Parathyroid adenoma (tissue), 2 donors: Measurements from ENCODE around the gene C6orf132.

Experiments used
- H2AFZ ChIP-seq: fragments of 300-600 bp; sonication (generic); one replicate; pipeline ENCODE4 v1.7.0; 2017; ENCODE audit warnings: antibody characterized with exemption, mild to moderate bottlenecking
- H3K27ac ChIP-seq: fragments of 300-600 bp; sonication (generic); one replicate; pipeline ENCODE4 v1.7.0; 2017
- H3K27me3 ChIP-seq: fragments of 300-600 bp; sonication (generic); one replicate; pipeline ENCODE4 v1.7.0; 2017; ENCODE audit warnings: low read length; ENCODE audit not compliant: control insufficient read depth, insufficient read depth
- H3K36me3 ChIP-seq: fragments of 300-600 bp; sonication (generic); one replicate; pipeline ENCODE4 v1.7.0; 2017; ENCODE audit warnings: low read length; ENCODE audit not compliant: control insufficient read depth, insufficient read depth
- H3K4me1 ChIP-seq: fragments of 300-600 bp; sonication (generic); one replicate; pipeline ENCODE4 v1.7.0; 2017; ENCODE audit warnings: control low read depth
- H3K4me2 ChIP-seq: fragments of 300-600 bp; sonication (generic); one replicate; pipeline ENCODE4 v1.7.0; 2017; ENCODE audit warnings: low read length
- H3K4me3 ChIP-seq: fragments of 300-600 bp; sonication (generic); one replicate; pipeline ENCODE4 v1.7.0; 2017; ENCODE audit warnings: low read depth, low read length
- H3K79me2 ChIP-seq: fragments of 300-600 bp; sonication (generic); one replicate; pipeline ENCODE4 v1.7.0; 2017; ENCODE audit warnings: control low read depth
- H3K9ac ChIP-seq: fragments of 300-600 bp; sonication (generic); one replicate; pipeline ENCODE4 v1.7.0; 2017; ENCODE audit warnings: mild to moderate bottlenecking
- H3K9me3 ChIP-seq: fragments of 300-600 bp; sonication (generic); one replicate; pipeline ENCODE4 v1.7.0; 2017; ENCODE audit warnings: low read length; ENCODE audit not compliant: control insufficient read depth
- TF ChIP-seq, protein P1 (sequence below): fragments of 300-600 bp; sonication (generic); IDR thresholded peaks from one replicate; pipeline ENCODE4 v1.7.0; 2017; ENCODE audit warnings: antibody characterized with exemption, mild to moderate bottlenecking
- donor health status: primary hyperparathyroidism.

Gene C6orf132

DNA sequence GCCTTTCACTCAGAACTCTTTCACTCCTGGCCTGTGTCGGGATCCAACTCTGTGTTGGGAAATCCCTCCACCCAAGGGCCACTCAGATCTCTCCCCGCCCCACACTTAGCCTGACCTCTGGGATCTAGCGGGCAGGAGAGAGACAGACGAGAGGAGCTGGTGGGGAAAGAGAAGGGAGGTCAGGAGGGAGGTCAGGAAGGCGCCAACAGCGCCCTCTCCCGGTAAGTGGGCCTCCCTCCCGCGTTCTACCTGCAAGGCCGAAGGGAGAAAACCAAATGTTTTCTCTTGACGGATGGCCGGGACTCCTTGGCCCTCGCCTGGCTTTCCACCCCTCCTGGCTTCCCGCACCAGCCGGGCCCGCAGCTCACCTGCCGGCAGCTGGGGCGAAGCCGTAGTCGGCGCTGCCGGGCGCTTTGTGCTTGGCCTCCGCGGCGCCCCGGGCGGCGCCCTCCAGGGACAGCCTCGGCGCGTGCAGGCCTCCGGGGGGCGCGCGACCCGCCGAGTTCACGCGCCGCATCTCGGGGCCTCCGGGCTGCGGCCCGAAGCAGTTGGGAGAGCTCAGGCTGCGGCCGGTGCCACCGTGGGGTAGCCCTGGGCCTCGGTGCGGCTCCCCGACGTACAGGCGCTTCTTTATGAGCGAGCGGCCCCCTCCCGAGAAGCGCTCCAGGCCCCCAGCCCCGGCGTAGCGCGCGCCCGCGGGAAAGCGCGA, 38.2 kb downstream of the C6orf132 start:
- Histone ChIP-seq H3K4me1 (peaks cover 3% of the 10 kb centered on the region), H3K27me3 (no peaks in the 10 kb centered on the region), H3K9ac (no peak overlapping the region), H3K4me3 (no peak overlapping the region), H3K4me2 (no peak overlapping the region), H3K36me3 (no peaks in the 10 kb centered on the region), H3K9me3 (no peaks in the 10 kb centered on the region), H3K27ac (no peak overlapping the region), H3K79me2 (no peaks in the 10 kb centered on the region), H2AFZ (no peak overlapping the region)
- TF ChIP-seq, protein P1, sequence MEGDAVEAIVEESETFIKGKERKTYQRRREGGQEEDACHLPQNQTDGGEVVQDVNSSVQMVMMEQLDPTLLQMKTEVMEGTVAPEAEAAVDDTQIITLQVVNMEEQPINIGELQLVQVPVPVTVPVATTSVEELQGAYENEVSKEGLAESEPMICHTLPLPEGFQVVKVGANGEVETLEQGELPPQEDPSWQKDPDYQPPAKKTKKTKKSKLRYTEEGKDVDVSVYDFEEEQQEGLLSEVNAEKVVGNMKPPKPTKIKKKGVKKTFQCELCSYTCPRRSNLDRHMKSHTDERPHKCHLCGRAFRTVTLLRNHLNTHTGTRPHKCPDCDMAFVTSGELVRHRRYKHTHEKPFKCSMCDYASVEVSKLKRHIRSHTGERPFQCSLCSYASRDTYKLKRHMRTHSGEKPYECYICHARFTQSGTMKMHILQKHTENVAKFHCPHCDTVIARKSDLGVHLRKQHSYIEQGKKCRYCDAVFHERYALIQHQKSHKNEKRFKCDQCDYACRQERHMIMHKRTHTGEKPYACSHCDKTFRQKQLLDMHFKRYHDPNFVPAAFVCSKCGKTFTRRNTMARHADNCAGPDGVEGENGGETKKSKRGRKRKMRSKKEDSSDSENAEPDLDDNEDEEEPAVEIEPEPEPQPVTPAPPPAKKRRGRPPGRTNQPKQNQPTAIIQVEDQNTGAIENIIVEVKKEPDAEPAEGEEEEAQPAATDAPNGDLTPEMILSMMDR = no peak

DNA sequence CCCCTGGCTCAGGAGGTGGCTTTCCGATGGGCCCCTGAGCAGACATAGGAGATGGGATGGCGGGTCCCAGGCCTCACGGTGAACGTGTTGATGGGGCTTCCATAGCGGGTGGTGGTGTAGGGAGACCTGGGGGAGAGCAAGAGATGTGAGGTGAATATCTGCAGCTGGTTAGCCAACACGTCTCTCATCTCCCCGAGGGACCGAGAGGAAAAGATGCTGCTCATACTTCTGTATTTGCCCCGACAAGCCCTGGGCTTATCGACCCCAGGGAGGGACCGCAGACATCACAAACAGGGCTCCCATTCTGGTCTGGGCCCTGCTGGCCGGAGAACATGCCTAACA, 38.7 kb downstream of the C6orf132 start:
- no peaks in the 10 kb centered on the region for H3K9me3 ChIP-seq
- peaks cover 4% of the 10 kb centered on the region for H3K4me1 ChIP-seq
- no peak overlapping the region for H2AFZ ChIP-seq
- no peaks in the 10 kb centered on the region for H3K36me3 ChIP-seq
- H3K9ac ChIP-seq = no peak overlapping the region
- no peak overlapping the region for H3K27ac ChIP-seq
- H3K79me2 ChIP-seq = no peaks in the 10 kb centered on the region
- H3K4me3 ChIP-seq = no peak overlapping the region
- H3K4me2 ChIP-seq = no peak overlapping the region
- TF ChIP-seq, protein P1 = no peak
- no peaks in the 10 kb centered on the region for H3K27me3 ChIP-seq

DNA sequence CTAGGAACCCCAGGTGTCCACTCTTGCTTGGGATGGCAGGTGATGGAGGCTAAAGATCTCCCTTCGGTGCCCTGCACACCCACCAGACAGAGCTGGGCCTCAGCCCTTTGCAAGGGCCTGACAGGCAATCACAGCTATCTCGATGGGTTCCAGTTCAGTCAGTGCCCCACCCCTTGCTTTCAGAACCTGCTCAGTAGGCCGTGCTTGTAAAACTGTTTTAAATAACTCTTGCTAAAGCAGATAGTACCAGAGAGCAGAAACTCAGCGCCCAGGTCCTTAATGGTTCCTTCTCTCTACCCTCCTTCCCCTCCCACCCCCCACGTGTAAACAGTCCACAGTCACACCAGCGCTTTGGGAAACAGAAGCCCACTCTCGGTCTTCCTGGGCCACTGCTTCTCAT, 39.2 kb downstream of the C6orf132 start:
- H3K36me3 ChIP-seq = no peaks in the 10 kb centered on the region
- H3K79me2 ChIP-seq = no peaks in the 10 kb centered on the region
- H3K9ac ChIP-seq = no peak overlapping the region
- TF ChIP-seq, protein P1 = no peak
- H3K4me2 ChIP-seq = no peak overlapping the region
- no peaks in the 10 kb centered on the region for H3K27me3 ChIP-seq
- H3K4me3 ChIP-seq = no peak overlapping the region
- H2AFZ ChIP-seq = no peak overlapping the region
- H3K4me1 ChIP-seq = peaks cover 4% of the 10 kb centered on the region
- H3K9me3 ChIP-seq = no peaks in the 10 kb centered on the region
- H3K27ac ChIP-seq = no peak overlapping the region

DNA sequence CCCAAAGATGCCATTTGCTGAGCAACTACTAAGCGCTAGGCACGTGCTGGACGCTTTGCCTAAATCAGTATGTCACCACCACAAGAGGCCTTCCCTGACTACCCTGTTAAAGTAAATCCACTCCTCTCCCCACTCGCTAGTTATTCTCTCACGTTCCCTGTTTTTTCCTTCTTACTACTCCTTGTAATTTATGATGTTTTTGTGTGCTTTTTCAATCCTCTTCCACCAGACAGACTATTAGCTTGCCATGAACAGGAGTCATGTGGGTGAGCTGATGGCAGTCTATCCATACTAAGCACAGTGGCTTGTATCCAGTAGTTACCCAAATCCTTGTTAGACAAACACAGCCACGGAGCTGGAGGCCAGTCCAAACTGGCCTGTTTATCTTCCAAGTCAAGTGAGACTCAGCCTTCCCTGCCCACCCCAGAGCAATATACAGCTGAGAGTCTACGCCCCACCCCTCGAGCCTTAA, 41.2 kb downstream of the C6orf132 start:
- H3K27ac ChIP-seq = no peak overlapping the region

More for the DNA sequence above, 41.2 kb downstream of the C6orf132 start:
- no peak overlapping the region for H3K9ac ChIP-seq
- no peaks in the 10 kb centered on the region for H3K36me3 ChIP-seq
- no peak overlapping the region for H3K4me2 ChIP-seq
- TF ChIP-seq, protein P1 = no peak
- H2AFZ ChIP-seq = no peak overlapping the region
- H3K9me3 ChIP-seq = no peaks in the 10 kb centered on the region
- H3K79me2 ChIP-seq = no peaks in the 10 kb centered on the region
- H3K4me3 ChIP-seq = no peak overlapping the region
- H3K27me3 ChIP-seq = no peaks in the 10 kb centered on the region
- peaks cover 4% of the 10 kb centered on the region for H3K4me1 ChIP-seq
